ENCODE results near the gene CTNNA1. TPM values are rescaled to one million over a fixed set of nuclear protein-coding genes. Genes with fewer than 3 reads are reported as not detected.
A peak's percentile ranks its signal among the peaks of the same experiment; 100 is the strongest.

CTNNA1 gene
- total and polyA plus RNA-seq, 12 donors: 111 to 521 (median 347) TPM

DNA sequence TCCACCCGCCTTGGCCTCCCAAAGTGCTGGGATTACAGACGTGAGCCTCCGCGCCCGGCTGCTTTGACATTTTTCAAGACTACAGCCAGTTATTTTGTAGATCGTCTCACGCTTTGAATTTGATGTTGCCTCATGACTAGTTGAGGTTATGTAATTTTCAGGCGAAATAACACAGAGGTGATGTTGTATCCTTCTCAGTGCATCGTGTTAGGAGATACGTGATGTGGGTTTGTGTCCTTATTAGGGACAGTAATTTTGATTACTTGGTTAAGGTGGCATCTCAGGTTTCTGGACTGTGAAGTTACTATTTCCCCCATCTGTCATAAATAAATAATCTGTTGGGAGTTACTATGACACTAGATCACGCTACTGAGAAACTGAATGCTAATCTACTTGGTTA lies 25.0 kb downstream of the CTNNA1 start:
- no peak for DNase-seq
- Histone ChIP-seq H3K9me3 (replicated peaks in 1 of 3) (no peaks in the 10 kb centered on the region), H3K36me3 (replicated peaks in 1 of 2) (peaks cover 0 to 8% of the 10 kb centered on the region in 2 donors), H3K4me3 (no peak overlapping the region), H3K27ac (no peak overlapping the region), H3K4me1 (replicated peaks in 1 of 2) (no peaks in the 10 kb centered on the region), H3K27me3 (no peaks in the 10 kb centered on the region)
- no peak for TF ChIP-seq POLR2A (IDR thresholded peaks at IDR 0.05)
- TF ChIP-seq, protein P1, sequence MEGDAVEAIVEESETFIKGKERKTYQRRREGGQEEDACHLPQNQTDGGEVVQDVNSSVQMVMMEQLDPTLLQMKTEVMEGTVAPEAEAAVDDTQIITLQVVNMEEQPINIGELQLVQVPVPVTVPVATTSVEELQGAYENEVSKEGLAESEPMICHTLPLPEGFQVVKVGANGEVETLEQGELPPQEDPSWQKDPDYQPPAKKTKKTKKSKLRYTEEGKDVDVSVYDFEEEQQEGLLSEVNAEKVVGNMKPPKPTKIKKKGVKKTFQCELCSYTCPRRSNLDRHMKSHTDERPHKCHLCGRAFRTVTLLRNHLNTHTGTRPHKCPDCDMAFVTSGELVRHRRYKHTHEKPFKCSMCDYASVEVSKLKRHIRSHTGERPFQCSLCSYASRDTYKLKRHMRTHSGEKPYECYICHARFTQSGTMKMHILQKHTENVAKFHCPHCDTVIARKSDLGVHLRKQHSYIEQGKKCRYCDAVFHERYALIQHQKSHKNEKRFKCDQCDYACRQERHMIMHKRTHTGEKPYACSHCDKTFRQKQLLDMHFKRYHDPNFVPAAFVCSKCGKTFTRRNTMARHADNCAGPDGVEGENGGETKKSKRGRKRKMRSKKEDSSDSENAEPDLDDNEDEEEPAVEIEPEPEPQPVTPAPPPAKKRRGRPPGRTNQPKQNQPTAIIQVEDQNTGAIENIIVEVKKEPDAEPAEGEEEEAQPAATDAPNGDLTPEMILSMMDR (IDR thresholded peaks at IDR 0.05): no peak
- WGBS, 4 donors: 96 to 99% (median 97%) methylated on average over 11 of the region's 11 CpGs
- intact Hi-C loops (cut with DNase I): no loop called here

DNA sequence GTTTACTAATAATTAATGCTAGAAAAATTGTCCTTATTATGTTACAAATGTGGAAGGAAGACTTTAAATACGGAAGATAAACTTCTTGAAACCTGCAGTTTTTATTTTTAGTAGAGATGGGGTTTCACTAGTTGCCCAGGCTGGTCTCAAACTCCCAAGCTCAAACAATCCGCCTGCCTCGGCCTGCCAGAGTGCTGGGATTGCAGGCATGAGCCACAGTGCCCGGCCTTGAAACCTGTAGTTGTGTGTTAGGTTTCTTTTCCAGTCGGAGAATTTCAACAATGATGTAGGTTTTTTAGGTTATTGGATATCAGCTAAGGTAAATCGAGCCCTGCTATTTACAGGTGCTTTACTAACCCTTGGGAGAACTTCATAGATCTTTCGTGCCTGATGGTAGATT lies 30.8 kb downstream of the CTNNA1 start:
- Histone ChIP-seq H3K27me3 (no peaks in the 10 kb centered on the region), H3K27ac (no peak overlapping the region), H3K4me1 (replicated peaks in 1 of 2) (peaks cover 5 to 9% of the 10 kb centered on the region in 2 donors), H3K4me3 (no peak overlapping the region), H3K36me3 (replicated peaks in 1 of 2) (peaks cover 0 to 8% of the 10 kb centered on the region in 2 donors), H3K9me3 (replicated peaks in 1 of 3) (no peaks in the 10 kb centered on the region)
- DNase-seq: peak in 3 of 7 donors; percentile 45 to 57 (median 53)
- intact Hi-C loops (cut with DNase I): no loop called here
- TF ChIP-seq, protein P1 (IDR thresholded peaks at IDR 0.05): no peak
- no peak for TF ChIP-seq POLR2A (IDR thresholded peaks at IDR 0.05)
- WGBS, 4 donors: 54 to 67% (median 63%) methylated on average over 7 of the region's 7 CpGs

DNA sequence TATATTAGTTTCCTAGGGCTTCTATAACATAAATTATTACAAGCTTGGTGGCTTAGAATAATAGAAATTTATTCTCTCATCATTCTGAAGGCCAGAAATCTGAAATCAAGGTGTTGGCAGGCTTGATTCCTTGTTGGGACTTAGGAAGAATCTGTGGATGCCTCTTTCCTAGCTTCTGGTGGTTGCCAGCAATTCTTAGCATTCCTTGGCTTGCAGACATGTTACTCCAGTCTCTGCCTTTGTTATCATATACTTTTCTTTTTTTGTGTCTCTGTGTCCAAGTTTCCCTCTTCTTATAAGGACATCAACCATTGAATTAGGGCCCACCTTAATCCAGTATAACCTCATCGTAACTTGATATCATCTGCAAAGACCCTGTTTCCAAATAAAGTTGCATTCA lies 31.4 kb downstream of the CTNNA1 start:
- intact Hi-C loops (cut with DNase I): no loop called here
- TF ChIP-seq POLR2A (IDR thresholded peaks at IDR 0.05): no peak
- TF ChIP-seq, protein P1 (IDR thresholded peaks at IDR 0.05): no peak
- no peak overlapping the region for H3K27ac ChIP-seq
- no peak overlapping the region for H3K4me3 ChIP-seq
- no peak for DNase-seq
- H3K9me3 ChIP-seq (replicated peaks in 1 of 3): no peaks in the 10 kb centered on the region
- H3K27me3 ChIP-seq: no peaks in the 10 kb centered on the region
- peaks cover 0 to 8% of the 10 kb centered on the region in 2 donors for H3K36me3 ChIP-seq (replicated peaks in 1 of 2)
- H3K4me1 ChIP-seq (replicated peaks in 1 of 2): peaks cover 8 to 10% of the 10 kb centered on the region in 2 donors
- 96 to 100% (median 100%) methylated on average over 1 of the region's 1 CpG for WGBS, 4 donors

DNA sequence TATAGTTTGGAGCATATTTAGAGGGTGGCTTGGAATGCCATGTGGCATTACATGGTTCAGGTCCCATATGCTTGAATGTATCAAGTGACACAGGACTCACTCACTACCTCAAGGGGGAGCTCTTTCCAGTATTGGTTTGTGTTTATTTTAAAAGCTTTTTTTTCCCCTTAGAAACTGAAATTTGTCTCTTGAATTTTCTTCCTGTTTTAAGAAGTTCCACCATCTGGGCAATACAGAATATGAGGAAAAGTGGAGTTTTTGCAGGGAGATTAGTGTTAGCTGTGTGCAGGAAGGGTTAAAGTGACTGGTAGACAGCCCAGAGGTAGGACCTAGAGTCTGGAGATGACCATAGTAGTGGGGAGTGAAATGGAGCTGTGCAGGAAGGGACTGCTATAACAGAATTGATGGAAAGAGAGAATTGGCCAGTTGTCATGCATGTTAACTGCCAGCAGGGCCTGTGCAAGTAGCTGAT lies 36.6 kb downstream of the CTNNA1 start:
- H3K4me3 ChIP-seq: no peak overlapping the region
- intact Hi-C loops (cut with DNase I): no loop called here
- TF ChIP-seq, protein P1 (IDR thresholded peaks at IDR 0.05): peak; percentile 9 to 52 (median 40)
- no peak for TF ChIP-seq POLR2A (IDR thresholded peaks at IDR 0.05)
- peak in 1 of 7 donors; percentile 28 for DNase-seq
- H3K27me3 ChIP-seq: no peaks in the 10 kb centered on the region
- no peaks in the 10 kb centered on the region for H3K36me3 ChIP-seq (replicated peaks in 1 of 2)
- peaks cover 27 to 34% of the 10 kb centered on the region in 2 donors for H3K4me1 ChIP-seq (replicated peaks in 1 of 2)
- H3K9me3 ChIP-seq (replicated peaks in 1 of 3): no peaks in the 10 kb centered on the region
- peak overlapping the region in 1 of 5 donors; percentile 2 for H3K27ac ChIP-seq

Data from adrenal gland (tissue), 12 donors.